Stimulated activated naive CD8-positive, alpha-beta T cell treated with anti-CD3 and anti-CD28 coated beads, Interleukin-15, Interleukin-2, amounts not matched to agents 100 ng/mL and 50 ng/mL, for 24 hours (primary cell): ENCODE results near the gene HAUS2.
"Not testable (repeated sequence)": the region's sequence is repeated elsewhere in the genome, so short reads cannot be mapped to it uniquely, and the experiment has no call there.

Experiments used
- H3K27ac Mint-ChIP-seq: one replicate; pipeline ENCODE4 v1.8.0; 2021; ENCODE audit warnings: mild to moderate bottlenecking, mixed read lengths
- H3K27me3 Mint-ChIP-seq: one replicate; pipeline ENCODE4 v1.8.0; 2021; ENCODE audit warnings: mixed read lengths
- H3K36me3 Mint-ChIP-seq: one replicate; pipeline ENCODE4 v1.8.0; 2021; ENCODE audit warnings: low read depth, mixed read lengths
- H3K4me1 Mint-ChIP-seq: one replicate; pipeline ENCODE4 v1.8.0; 2021; ENCODE audit warnings: low read depth, mixed read lengths
- H3K4me3 Mint-ChIP-seq: one replicate; pipeline ENCODE4 v1.8.0; 2021; ENCODE audit warnings: mild to moderate bottlenecking, mixed read lengths
- H3K9me3 Mint-ChIP-seq: one replicate; pipeline ENCODE4 v1.8.0; 2021; ENCODE audit warnings: mixed read lengths

HAUS2 gene

GRCh38 chr15:42590619-42591237, 42.1 kb downstream of the HAUS2 start:
- H3K27ac Mint-ChIP-seq: no peak overlapping the region
- H3K4me3 Mint-ChIP-seq: no peak overlapping the region
- no peaks in the 10 kb centered on the region for H3K9me3 Mint-ChIP-seq
- no peaks in the 10 kb centered on the region for H3K4me1 Mint-ChIP-seq
- H3K27me3 Mint-ChIP-seq: no peaks in the 10 kb centered on the region
- H3K36me3 Mint-ChIP-seq: peaks cover 9% of the 10 kb centered on the region

GRCh38 chr15:42591238-42591934, 42.7 kb downstream of the HAUS2 start:
- Mint-ChIP-seq H3K9me3 (no peaks in the 10 kb centered on the region), H3K4me3 (no peak overlapping the region), H3K27me3 (no peaks in the 10 kb centered on the region), H3K4me1 (no peaks in the 10 kb centered on the region), H3K27ac (no peak overlapping the region), H3K36me3 (peaks cover 6% of the 10 kb centered on the region)

GRCh38 chr15:42592716-42593115, 44.1 kb downstream of the HAUS2 start:
- Mint-ChIP-seq H3K27me3 (no peaks in the 10 kb centered on the region), H3K4me3 (no peak overlapping the region), H3K4me1 (no peaks in the 10 kb centered on the region), H3K27ac (no peak overlapping the region), H3K36me3 (peaks cover 4% of the 10 kb centered on the region), H3K9me3 (no peaks in the 10 kb centered on the region)

GRCh38 chr15:42593143-42593542, 44.5 kb downstream of the HAUS2 start:
- no peaks in the 10 kb centered on the region for H3K27me3 Mint-ChIP-seq
- no peak overlapping the region for H3K27ac Mint-ChIP-seq
- H3K9me3 Mint-ChIP-seq: no peaks in the 10 kb centered on the region
- no peak overlapping the region for H3K4me3 Mint-ChIP-seq
- no peaks in the 10 kb centered on the region for H3K4me1 Mint-ChIP-seq
- peaks cover 4% of the 10 kb centered on the region for H3K36me3 Mint-ChIP-seq

GRCh38 chr15:42594095-42594494, 45.5 kb downstream of the HAUS2 start:
- Mint-ChIP-seq H3K9me3 (no peaks in the 10 kb centered on the region), H3K27me3 (no peaks in the 10 kb centered on the region), H3K4me3 (no peak overlapping the region), H3K36me3 (no peaks in the 10 kb centered on the region), H3K4me1 (no peaks in the 10 kb centered on the region), H3K27ac (no peak overlapping the region)

- Mint-ChIP-seq H3K4me1 (no peaks in the 10 kb centered on the region), H3K36me3 (no peaks in the 10 kb centered on the region), H3K27me3 (no peaks in the 10 kb centered on the region), H3K4me3 (no peak overlapping the region), H3K27ac (no peak overlapping the region), H3K9me3 (no peaks in the 10 kb centered on the region)
These were observed 47.1 kb downstream of the HAUS2 start for GRCh38 chr15:42595626-42596240.

GRCh38 chr15:42601316-42601715, 52.7 kb downstream of the HAUS2 start:
- H3K27ac Mint-ChIP-seq, H3K9me3 Mint-ChIP-seq, H3K36me3 Mint-ChIP-seq: not testable (repeated sequence)

GRCh38 chr15:42602501-42602900, 53.9 kb downstream of the HAUS2 start:
- Mint-ChIP-seq H3K27me3 (no peaks in the 10 kb centered on the region), H3K36me3 (peaks cover 4% of the 10 kb centered on the region), H3K4me3 (no peak overlapping the region), H3K9me3 (no peaks in the 10 kb centered on the region), H3K27ac (no peak overlapping the region), H3K4me1 (peaks cover 35% of the 10 kb centered on the region)

More at GRCh38 chr15:42601316-42601715, 52.7 kb downstream of the HAUS2 start:
- H3K4me1 Mint-ChIP-seq: peaks cover 30% of the 10 kb centered on the region
- H3K4me3 Mint-ChIP-seq, H3K27me3 Mint-ChIP-seq: not testable (repeated sequence)

GRCh38 chr15:42603978-42604377, 55.3 kb downstream of the HAUS2 start:
- Mint-ChIP-seq H3K27me3 (no peaks in the 10 kb centered on the region), H3K4me1 (peaks cover 49% of the 10 kb centered on the region), H3K9me3 (no peaks in the 10 kb centered on the region), H3K36me3 (peaks cover 4% of the 10 kb centered on the region), H3K27ac (no peak overlapping the region), H3K4me3 (no peak overlapping the region)

GRCh38 chr15:42604894-42605744, 56.5 kb downstream of the HAUS2 start:
- Mint-ChIP-seq H3K9me3 (no peaks in the 10 kb centered on the region), H3K4me3 (peak overlapping the region; percentile 11), H3K27me3 (no peaks in the 10 kb centered on the region), H3K27ac (peak overlapping the region; percentile 81), H3K4me1 (peaks cover 57% of the 10 kb centered on the region), H3K36me3 (peaks cover 4% of the 10 kb centered on the region)

- H3K4me1 Mint-ChIP-seq: peaks cover 57% of the 10 kb centered on the region
- peak overlapping the region; percentile 11 for H3K4me3 Mint-ChIP-seq
- H3K36me3 Mint-ChIP-seq: peaks cover 4% of the 10 kb centered on the region
- peak overlapping the region; percentile 81 for H3K27ac Mint-ChIP-seq
- H3K27me3 Mint-ChIP-seq: no peaks in the 10 kb centered on the region
- no peaks in the 10 kb centered on the region for H3K9me3 Mint-ChIP-seq
These were observed 57.2 kb downstream of the HAUS2 start for GRCh38 chr15:42605796-42606195.

GRCh38 chr15:42608110-42608531, 59.5 kb downstream of the HAUS2 start:
- peaks cover 4% of the 10 kb centered on the region for H3K36me3 Mint-ChIP-seq
- H3K4me1 Mint-ChIP-seq: peaks cover 57% of the 10 kb centered on the region
- peak overlapping the region; percentile 42 for H3K27ac Mint-ChIP-seq
- H3K4me3 Mint-ChIP-seq: peak overlapping the region; percentile 40
- H3K9me3 Mint-ChIP-seq: no peaks in the 10 kb centered on the region
- no peaks in the 10 kb centered on the region for H3K27me3 Mint-ChIP-seq

GRCh38 chr15:42608752-42609488, 60.3 kb downstream of the HAUS2 start:
- H3K27ac Mint-ChIP-seq: peak overlapping the region; percentile 27
- no peaks in the 10 kb centered on the region for H3K27me3 Mint-ChIP-seq
- H3K36me3 Mint-ChIP-seq: peaks cover 4% of the 10 kb centered on the region
- peaks cover 49% of the 10 kb centered on the region for H3K4me1 Mint-ChIP-seq
- H3K4me3 Mint-ChIP-seq: peak overlapping the region; percentile 40
- no peaks in the 10 kb centered on the region for H3K9me3 Mint-ChIP-seq

- Mint-ChIP-seq H3K9me3 (no peaks in the 10 kb centered on the region), H3K27ac (no peak overlapping the region), H3K4me3 (no peak overlapping the region), H3K36me3 (no peaks in the 10 kb centered on the region), H3K4me1 (peaks cover 25% of the 10 kb centered on the region), H3K27me3 (no peaks in the 10 kb centered on the region)
These were observed 62.9 kb downstream of the HAUS2 start for GRCh38 chr15:42611532-42611931.
